HG02884 (cell line): Measurements from ENCODE around the gene RAB44.
"Not testable (repeated sequence)": the region's sequence is repeated elsewhere in the genome, so short reads cannot be mapped to it uniquely, and the experiment has no call there.

Experiments used
- ATAC-seq: cut with Tn5 transposase; IDR thresholded peaks from one replicate; pipeline ENCODE4 v1.9.1; 2021; ENCODE audit warnings: mild to moderate bottlenecking, moderate library complexity; ENCODE audit not compliant: unreplicated experiment

The RAB44 gene

DNA sequence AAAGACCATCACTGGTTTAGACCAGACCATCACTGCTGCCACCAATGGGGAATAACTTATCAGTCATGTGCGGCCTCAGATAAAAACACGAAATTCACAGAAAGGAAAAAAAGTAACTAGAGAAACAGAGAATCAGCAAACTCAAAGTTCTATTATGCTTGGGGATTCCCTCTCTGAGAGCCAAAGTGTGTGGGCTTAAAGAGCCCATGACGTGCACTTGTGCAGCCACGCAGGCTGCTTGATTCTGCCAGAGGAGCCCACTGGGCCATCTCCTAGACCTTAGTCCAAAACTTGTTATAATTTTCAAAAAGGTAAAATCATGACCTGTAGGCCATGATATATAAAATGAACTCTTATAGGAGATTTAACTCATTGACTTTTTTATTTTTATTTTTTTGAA, 15.2 kb downstream of the RAB44 start:
- no peak for ATAC-seq

DNA sequence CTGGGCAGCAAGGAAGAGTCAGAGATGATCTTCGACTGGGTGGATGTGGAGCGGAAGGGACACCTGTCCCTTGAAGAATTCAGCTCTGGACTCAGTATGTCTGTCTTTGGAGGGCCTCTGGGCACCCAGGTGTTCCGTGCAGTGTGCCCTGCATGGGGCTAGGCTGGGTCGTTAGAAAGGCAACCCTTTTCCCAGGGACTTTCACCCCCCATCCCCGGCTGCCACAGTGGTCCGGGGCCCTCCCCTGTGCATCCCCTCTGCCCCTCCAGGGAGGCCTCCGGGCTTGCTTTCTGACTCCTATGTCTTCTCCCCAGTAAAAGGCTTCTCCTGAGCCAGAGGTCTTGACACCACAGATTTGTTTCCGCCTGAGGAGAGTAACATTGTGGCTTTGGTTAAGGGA, 16.2 kb downstream of the RAB44 start:
- ATAC-seq: no peak

DNA sequence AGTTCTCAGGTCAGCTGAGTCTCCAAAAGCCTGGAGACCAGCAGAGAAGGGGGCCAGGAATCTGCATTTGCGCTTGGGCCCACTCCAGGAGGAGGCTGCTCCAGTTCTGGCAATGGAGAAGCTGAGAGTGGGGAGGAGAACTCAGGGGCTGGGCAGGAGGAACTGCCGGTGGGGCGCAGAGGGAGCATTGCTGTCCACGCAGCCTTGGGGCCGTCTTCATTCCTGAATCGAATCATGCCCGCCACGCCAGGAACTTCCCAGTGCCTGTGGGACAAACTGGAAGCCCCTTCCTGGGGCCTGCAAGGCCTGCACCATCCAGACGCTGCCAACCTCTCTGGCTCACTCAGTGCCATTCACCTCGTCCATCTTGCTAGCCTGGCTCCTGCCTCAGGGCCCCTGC, 16.9 kb downstream of the RAB44 start:
- no peak for ATAC-seq

DNA sequence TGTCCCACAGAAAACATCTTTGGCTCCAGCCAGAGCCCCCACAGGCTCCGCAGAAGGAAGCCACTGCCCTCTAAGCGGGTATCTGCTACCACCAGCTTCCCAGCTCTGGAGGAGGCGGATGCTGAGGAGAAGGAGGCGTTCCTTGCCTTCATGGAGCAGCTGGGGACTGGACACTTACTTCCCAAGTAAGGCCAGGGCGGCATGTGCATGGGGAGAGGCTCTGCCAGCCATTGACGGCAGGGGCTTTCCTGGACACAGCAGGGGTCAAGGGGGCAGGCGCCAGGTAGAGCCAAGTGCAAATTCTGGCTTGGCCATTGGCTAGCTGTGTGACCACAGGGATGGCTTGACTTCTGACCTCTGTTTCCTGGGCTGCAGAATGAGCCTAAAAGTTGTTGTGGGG, 17.8 kb downstream of the RAB44 start:
- ATAC-seq: no peak

DNA sequence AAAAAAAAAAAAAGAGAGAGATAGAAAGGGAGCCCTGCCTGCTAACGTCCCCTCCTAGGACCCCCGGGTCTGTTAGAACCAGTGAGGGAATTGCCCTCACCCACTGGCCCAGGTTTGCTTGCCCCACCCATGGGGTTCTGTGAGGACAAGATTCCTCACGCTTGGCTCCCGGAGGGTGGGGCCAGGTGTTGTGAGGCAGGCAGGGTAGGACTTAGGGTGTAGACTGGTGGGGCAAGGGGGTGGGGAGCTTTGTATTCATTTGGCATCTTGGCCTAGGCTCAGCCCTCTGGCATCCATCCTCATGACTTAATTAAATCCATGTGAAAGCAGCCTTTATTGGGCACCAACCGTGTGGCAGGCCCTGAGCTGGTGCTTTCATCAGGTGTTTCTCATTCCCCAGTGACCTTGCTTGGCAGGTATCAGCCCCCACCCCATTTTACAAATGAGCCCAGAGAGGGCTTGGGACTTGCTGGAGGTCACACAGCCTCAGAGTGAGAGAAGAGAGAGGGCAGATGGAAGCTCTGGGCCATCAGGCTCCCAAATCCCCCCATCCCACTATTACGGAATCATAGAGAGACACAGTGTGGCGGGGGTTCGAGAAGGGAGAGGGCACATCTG, 19.0 kb downstream of the RAB44 start:
- no peak for ATAC-seq

DNA sequence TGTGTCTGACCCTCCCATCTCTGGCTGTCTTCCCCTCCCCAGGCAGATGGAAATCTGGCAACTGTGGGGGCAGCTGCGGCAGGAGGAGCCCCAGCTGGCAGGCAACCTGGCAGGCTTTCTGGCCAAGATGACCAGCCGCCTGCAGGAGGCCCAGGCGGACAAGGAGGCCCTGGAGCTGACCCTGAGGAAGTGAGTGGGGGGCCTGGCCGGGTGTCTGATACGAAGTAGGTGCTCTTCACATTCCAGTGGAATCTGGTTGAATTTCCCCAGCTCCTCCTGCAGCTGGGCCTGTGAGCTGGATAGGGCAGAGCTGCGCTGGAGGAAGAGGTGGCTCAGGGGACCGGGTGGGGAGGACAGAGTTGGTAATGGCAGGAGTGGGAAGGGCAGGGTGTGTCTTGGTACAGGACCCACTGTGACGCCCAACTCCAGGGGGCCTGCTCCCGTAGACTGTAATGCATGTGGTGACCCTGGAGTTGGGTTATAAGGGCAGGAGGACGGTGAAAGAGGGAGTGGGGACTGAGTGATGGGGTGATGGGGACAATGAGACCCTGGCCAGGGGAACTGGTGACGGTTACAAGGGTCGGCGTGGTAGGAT, 19.7 kb downstream of the RAB44 start:
- no peak for ATAC-seq

DNA sequence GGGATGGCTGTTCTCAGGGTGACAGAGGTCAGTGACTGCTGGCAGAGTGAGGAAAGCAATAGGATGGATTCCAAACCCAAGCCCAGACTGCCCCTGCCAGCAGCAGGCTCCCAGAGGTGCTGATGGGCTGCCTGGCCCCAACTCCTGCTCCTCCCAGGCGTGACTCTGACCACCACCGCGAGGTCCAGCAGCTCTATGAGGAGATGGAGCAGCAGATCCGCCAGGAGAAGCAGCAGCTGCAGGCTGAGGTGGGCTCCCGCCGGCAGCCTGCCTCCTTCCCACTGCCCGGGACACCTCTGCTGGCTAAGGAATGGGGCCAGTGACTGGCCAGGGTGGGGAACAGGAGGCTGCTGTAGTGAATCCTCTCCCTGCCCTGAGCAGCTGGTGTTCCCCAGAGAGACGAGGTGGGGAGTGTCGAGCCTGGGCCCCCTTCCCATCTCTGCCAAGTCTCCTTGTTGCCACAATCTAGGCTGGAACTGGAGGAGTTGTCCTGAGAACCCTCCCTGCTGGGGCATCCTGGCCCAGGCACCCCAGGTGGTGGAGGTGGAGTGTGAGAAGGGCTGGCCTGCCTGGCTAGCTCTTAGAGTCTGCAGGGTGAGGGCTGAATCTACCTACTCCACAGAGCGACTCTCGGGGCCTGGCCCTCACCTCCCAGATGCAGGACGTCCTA, 20.4 kb downstream of the RAB44 start:
- no peak for ATAC-seq

DNA sequence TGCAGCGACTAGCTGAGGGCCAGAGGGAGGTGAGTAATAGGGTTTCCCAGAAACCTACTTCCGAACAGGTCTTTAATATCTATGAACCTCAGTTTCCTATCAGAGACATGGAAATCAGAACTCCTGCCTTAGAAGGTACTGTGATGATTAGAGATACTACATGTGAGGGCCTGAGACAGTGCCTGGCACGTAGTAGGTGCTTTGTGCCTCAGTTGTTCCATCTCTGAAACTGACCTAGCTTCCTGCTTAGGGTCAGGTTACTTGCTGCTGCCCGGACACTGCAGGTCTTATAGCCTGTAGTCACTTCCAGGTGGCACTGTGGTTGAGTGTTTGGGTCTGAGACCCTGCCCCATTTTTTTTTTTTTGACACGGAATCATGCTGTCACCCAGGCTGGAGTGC, 20.9 kb downstream of the RAB44 start:
- no peak for ATAC-seq

DNA sequence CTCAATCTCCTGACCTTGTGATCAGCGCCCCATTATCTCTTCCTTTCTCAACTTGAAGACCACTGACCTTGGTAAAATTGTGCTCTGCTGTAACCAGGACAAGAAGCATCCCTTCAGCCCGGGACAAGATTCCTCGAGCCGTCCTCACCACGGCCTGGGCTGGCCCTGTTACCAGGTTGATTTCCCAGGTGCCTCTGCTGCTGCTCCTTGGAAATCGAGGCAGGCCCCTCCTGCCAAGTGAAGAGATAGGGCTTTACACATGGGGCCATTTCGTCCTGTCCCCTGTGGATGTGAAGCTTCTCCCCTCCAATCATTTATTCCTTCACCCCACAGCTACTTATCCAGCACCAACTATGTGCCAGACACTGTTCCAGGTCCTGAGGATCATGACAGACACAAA, 21.5 kb downstream of the RAB44 start:
- no peak for ATAC-seq

DNA sequence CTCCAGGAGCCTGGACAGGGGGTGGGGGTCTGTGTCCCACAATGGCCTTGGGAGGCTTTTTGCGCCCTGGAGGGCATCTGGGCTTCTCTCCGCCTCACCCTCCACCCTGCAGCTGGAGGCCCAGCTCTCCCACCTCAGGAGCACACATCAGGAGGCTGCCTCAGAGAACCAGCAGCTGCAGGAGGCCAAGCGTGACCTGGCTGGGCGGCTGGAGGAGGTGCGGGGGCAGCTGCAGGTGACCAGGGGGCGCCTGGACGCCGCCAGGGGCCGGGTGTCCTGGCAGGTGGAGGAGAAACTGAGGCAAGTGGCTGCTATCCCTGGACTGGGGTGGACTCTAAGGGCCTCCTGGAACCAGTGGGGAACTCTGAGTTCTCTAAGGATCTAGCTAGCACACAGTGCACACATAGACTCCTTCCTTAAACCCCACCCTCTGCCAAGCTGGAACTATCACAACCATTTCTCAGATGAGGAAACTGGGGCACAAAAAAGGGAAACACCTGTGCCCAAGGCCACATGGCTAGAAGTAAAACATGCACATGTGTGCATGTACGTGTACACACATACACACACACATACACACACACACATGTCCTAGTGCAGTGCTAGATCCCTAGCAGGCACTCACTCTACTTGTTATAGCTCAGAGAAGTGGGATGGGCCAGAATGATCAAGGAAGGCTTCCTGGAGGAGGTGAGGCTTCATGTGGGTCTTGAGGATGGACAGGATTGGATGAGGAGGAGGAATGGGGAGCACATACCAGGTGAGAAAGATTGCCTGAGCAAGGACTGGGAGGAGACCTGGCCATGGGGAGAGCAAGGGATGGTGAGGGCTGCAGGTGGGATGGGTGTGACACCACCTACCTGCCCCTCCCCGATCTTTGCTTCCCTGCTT, 22.9 kb downstream of the RAB44 start:
- ATAC-seq: no peak

DNA sequence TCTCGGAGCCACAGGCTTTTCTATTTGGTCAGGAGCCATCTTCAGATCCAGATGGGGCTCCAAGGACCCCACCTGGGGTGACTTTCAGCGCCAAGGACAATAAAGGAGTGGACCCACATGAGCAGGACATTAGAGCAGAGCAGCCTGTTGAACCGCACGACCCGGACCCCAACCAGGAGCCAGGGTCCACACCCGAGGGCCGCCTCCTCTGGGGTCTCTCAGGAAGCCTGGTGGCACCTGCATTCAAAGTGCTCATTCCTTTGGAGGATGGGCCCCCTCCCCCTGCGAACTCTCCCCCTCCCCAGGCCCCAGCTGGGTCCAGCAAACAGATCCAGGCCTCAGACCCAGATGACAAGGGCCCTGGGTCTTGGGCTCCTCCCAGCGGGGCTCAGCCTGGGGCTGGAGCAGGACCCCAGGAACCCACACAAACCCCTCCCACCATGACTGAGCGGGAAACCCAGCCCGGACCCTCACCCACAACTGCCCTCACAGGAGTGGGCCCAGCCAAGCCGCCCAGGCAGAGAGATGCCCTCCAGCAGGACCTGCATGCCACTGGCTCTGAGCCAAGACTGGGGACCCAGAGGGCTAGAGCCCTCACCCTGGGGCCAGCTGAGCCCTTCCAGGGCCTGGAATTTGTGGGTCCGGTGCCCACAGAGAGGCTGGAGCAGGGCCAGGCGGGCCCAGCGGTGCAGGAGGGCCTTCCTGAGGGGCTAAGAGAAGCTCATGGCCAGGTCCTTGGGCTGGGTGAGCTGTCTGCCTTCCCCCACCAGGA, 23.9 kb downstream of the RAB44 start:
- ATAC-seq: no peak

DNA sequence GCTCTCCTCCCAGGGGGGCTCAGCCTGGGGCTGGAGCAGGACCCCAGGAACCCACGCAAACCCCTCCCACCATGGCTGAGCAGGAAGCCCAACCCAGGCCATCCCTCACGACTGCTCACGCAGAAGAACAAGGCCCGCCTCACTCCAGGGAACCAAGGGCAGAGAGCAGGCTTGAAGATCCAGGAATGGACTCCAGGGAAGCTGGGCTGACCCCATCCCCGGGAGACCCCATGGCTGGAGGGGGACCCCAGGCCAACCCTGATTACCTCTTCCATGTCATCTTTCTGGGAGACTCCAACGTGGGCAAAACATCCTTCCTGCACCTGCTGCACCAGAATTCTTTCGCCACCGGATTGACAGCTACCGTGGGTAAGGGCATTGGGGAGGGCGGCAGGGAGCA, 24.7 kb downstream of the RAB44 start:
- no peak for ATAC-seq

DNA sequence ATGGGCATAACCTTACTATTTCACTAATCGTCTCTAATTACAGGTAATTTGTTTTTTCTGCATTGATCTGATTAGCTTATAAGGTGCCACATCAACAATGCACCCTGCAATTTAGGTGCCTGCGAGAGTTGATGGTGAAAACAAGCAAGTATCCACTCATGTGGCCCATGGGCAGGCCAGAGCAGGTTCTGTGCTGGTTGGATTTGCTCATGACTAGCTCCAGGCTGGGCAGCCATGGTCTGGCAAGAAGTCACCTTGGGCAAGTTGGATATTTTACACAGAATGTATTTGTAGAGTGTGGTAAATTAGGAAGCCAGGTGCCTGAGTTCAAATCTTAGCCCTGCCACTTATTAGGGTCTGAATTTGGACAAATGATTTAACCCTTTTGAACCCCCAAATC, 25.3 kb downstream of the RAB44 start:
- ATAC-seq: no peak

DNA sequence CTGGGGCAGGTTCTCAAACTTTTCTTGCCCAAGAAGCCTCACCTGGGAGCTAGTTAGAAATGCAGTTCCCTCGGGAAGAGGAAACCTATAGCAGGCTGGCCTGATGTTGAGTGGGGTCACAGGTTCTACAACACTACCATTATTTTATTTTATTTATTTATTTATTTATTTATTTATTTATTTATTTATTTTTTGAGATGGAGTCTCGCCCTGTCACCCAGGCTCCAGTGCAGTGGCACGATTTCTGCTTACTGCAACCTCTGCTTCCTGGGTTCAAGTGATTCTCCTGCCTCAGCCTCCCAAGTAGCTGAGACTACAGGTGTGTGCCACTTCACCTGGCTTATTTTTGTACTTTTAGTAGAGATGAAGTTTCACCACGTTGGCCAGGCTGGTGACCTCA, 26.4 kb downstream of the RAB44 start:
- not testable (repeated sequence) for ATAC-seq

DNA sequence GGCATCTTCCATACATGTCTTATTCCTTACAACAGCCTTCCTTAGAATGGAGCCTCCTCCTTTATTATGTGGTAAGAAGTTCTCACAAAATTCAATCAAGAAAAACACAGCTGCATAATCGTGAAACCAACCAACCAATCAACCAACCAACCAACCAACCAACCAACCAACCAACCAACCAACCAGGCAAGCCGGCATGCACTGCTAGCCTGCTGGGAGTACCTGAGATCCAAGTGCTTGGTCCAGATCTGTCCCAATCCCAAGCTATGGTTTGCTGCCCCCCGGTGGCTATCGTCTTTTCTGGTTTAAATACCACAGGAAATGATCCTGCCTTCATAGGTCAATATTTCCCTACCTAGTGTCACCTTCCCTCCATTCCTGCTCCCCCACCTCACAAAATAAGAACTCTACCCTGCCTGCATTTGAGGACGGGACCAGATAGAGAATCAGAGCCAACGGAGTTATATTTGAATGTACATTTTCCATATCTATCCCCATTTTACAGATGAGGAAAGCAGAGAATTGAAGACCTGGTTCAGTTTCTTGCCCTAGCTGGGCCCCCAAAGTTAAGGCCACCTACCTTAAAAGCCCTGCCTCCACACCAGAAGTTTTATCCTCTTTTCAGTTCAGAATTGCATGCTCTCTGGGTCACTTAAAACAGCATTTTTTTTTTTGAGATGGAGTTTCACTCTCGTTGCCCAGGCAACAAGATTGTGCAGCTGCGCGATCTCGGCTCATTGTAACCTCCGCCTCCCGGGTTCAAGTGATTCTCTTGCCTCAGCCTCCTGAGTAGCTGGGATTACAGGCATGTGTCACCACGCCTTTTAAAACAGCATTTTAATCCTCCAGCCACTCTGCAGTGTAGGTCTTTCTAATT, 27.1 kb downstream of the RAB44 start:
- ATAC-seq: no peak

DNA sequence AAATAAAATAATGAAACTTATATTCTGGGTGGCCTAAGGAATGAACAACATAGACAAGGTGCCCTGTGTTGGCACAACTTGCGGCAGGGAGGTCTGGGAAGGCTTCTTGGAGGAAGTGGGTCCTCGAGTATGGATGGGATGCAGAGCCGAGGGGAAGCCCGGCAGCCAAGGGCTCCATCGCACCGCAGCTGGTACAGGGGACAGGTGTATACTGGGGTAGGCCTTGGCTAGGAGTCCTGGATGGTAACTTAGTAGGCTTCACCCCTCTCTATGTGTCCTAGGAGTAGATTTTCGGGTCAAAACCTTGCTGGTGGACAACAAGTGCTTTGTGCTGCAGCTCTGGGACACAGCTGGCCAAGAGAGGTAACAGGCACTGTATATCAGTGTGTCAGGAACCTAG, 28.0 kb downstream of the RAB44 start:
- no peak for ATAC-seq

DNA sequence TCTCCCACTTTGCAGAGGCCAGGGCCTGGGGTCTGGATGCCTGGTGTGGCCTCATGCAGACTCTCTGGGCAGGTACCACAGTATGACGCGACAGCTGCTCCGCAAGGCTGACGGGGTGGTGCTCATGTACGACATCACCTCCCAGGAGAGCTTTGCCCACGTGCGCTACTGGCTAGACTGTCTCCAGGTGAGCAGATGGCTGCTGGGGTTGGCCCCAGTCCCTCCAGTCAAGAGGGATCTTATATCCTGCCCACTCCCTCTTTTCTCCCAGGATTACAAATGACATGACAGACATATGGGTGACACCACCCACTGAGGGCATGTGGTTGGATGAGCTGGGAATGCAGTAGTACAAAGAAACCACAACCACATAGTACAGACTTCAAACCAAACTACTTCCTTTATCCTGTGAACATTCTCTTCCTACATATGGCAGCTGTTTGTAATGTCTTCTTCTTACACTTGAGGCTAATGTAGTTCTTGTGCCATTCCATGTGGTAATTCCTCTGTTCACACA, 29.9 kb downstream of the RAB44 start:
- no peak for ATAC-seq

DNA sequence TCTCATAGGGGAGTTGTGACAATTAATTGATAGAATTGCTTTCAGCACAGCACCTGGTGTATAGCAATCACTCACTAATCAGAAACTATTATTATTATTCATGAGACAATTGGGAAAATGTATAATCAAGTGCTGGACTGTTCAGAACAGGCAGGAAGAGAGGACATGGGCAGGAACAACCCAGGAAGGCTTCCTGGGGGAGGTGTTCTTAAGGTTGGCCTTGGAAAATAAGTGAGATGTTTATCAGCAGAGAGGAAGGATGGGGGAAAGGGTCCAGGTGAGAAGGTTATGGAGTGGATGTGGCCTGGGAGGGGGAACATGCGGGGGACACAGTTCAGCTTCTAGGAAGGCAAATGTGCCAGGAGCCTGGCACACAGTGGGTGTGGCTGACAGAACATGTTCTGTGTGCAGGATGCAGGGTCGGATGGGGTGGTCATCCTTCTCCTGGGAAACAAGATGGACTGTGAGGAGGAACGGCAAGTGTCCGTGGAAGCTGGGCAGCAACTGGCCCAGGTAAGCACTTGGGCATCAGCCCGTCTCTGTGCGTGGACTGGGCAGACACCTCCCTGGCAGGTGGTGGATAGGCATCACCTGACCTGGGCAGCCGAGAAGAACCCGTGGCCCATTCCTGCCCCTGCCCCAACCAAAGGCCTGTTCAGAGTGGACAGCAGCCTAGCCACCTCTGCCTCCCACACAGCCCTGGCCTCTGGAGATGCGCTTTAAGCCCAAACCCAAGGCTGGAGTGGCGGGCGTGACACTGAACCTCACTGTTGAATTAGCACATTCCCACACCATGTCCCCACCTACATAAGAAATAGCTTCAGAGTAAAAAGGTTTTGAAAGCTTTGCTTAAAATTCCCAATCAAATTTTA, 30.9 kb downstream of the RAB44 start:
- no peak for ATAC-seq

DNA sequence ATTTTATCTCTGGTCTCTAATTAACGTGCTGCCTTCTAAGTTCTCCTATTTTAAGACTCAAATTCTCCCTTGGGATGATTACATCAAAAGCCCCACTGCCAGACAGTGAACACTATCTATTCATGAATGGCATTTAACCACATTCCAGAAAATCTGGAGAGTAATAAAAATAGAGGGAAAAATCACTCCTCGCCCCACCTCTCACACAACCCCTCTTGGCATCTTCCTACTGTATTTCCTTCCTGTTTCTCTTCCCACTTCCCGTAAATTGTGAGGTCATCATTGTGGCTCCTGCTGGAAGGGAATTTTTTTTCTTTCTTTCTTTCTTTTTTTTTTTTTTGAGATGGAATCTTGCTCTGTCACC, 31.5 kb downstream of the RAB44 start:
- no peak for ATAC-seq
